ENCODE data around the gene SLC10A7. TPM values are rescaled to one million over a fixed set of nuclear protein-coding genes. Genes with fewer than 3 reads are reported as not detected.

SLC10A7 gene
- total RNA-seq, 1 donor from 2014 or later, result 23.5 TPM

GRCh38 chr4:146486565-146486964 lies 35.2 kb downstream of the SLC10A7 start:
- ATAC-seq (no peak), DNase-seq (no peak)
- no peaks in the 10 kb centered on the region for H3K36me3 ChIP-seq
- no peaks in the 10 kb centered on the region for H3K27me3 ChIP-seq (ENCODE audit: low read depth)
- no peaks in the 10 kb centered on the region for H3K4me1 ChIP-seq
- H3K27ac ChIP-seq, result no peak overlapping the region
- peaks cover 23% of the 10 kb centered on the region for H3K9me3 ChIP-seq
- TF ChIP-seq, protein P1, sequence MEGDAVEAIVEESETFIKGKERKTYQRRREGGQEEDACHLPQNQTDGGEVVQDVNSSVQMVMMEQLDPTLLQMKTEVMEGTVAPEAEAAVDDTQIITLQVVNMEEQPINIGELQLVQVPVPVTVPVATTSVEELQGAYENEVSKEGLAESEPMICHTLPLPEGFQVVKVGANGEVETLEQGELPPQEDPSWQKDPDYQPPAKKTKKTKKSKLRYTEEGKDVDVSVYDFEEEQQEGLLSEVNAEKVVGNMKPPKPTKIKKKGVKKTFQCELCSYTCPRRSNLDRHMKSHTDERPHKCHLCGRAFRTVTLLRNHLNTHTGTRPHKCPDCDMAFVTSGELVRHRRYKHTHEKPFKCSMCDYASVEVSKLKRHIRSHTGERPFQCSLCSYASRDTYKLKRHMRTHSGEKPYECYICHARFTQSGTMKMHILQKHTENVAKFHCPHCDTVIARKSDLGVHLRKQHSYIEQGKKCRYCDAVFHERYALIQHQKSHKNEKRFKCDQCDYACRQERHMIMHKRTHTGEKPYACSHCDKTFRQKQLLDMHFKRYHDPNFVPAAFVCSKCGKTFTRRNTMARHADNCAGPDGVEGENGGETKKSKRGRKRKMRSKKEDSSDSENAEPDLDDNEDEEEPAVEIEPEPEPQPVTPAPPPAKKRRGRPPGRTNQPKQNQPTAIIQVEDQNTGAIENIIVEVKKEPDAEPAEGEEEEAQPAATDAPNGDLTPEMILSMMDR (IDR thresholded peaks at IDR 0.05), result no peak
- intact Hi-C loops (cut with DNase I), result no loop called here
- H3K4me3 ChIP-seq, result no peak overlapping the region

GRCh38 chr4:146485968-146486367 lies 35.8 kb downstream of the SLC10A7 start:
- intact Hi-C loops (cut with DNase I), result no loop called here
- DNase-seq (no peak), ATAC-seq (no peak)
- Histone ChIP-seq H3K27ac (no peak overlapping the region), H3K36me3 (no peaks in the 10 kb centered on the region), H3K9me3 (peaks cover 23% of the 10 kb centered on the region), H3K4me1 (no peaks in the 10 kb centered on the region), H3K27me3 (ENCODE audit: low read depth) (no peaks in the 10 kb centered on the region), H3K4me3 (no peak overlapping the region)
- TF ChIP-seq, protein P1 (IDR thresholded peaks at IDR 0.05), result no peak

DNA sequence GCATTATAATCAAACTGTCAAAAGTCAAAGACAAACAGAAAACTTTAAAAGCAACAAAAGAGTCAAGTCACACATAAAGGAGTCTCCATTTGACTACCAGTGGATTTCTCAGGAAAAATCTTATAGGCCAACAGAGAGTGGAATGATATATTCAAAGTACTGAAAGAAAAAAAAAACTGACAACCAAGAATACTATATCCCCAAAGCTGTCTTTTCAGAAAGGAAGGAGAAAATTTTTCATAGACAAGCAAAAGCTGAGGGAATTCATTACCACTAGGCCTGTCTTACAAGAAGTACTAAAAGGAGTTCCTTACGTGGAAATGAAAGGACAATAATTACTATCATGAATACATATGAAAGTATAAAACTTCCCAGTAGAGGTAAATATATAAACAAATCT lies 39.0 kb downstream of the SLC10A7 start:
- ATAC-seq, result no peak
- intact Hi-C loops (cut with DNase I), result no loop called here
- Histone ChIP-seq H3K36me3 (no peaks in the 10 kb centered on the region), H3K9me3 (peaks cover 23% of the 10 kb centered on the region), H3K27ac (no peak overlapping the region), H3K4me1 (no peaks in the 10 kb centered on the region), H3K4me3 (no peak overlapping the region), H3K27me3 (ENCODE audit: low read depth) (no peaks in the 10 kb centered on the region)
- TF ChIP-seq, protein P1 (IDR thresholded peaks at IDR 0.05), result no peak
- DNase-seq, result no peak

DNA sequence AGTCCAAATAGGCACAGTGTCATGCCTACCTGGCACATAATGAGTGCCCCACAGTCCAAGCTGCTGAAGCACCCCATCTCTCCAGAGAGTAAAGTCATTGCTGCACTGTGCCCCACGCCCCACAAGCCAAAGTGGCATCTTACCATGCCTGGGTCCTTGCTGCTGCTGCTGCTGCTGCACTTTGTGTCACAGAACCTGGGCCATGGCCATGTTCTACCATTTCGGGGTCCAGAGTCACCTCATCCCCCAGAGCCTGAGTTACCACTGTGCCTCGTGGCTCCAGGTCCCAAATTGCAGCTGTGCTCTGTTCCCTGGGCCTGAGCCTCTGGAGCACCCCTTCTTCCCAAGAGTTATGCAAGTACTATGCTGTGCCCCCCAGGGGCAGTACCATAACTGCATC lies 40.5 kb downstream of the SLC10A7 start:
- no peak for ATAC-seq
- Histone ChIP-seq H3K9me3 (peaks cover 23% of the 10 kb centered on the region), H3K4me1 (no peaks in the 10 kb centered on the region)

DNA sequence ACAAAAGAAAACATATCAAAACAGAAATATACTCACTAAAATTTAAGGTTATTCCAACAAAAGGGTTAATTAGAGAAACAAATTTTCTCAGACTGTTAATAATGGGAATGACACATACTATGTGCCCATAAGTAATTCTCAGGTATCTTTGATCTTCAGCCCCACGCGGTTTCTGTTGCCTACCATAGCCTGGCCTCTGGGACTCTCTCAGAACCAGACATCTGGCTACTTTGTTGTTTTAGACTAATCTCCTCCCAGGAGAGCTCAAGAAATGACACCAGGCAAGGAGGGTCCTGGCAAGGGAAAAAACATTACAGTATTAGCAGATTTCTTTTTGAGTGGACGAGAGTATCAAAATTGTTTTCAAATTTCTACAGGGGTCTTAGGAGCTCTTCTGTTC lies 43.7 kb downstream of the SLC10A7 start:
- Histone ChIP-seq H3K9me3 (peaks cover 12% of the 10 kb centered on the region), H3K27ac (no peak overlapping the region), H3K4me3 (no peak overlapping the region), H3K4me1 (no peaks in the 10 kb centered on the region), H3K36me3 (no peaks in the 10 kb centered on the region), H3K27me3 (ENCODE audit: low read depth) (no peaks in the 10 kb centered on the region)
- DNase-seq (no peak), ATAC-seq (no peak)
- TF ChIP-seq, protein P1 (IDR thresholded peaks at IDR 0.05), result no peak
- intact Hi-C loops (cut with DNase I), result no loop called here

More for the DNA sequence above, 40.5 kb downstream of the SLC10A7 start:
- DNase-seq, result no peak
- Histone ChIP-seq H3K27ac (no peak overlapping the region), H3K27me3 (ENCODE audit: low read depth) (no peaks in the 10 kb centered on the region), H3K4me3 (no peak overlapping the region), H3K36me3 (no peaks in the 10 kb centered on the region)
- TF ChIP-seq, protein P1 (IDR thresholded peaks at IDR 0.05), result no peak
- intact Hi-C loops (cut with DNase I), result no loop called here

DNA sequence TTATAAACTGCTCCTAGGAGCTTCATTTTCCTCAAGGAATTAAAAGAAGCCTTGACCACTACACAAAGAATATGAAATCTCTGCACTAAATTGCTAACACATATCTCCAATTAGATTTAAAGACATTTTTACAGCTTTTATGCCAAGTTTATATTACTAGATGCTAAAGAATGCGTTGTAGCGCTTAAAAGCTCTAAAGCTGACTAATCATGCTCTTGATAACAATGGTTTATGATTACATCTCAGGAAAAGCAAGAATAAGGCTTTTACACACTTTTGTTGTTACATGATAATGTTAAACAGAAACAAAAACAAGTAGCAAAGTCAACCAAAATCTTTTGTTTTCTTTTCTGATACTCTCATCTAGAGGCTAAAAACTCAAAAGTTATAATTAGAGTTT lies 44.7 kb downstream of the SLC10A7 start:
- Histone ChIP-seq H3K4me1 (no peaks in the 10 kb centered on the region), H3K36me3 (no peaks in the 10 kb centered on the region), H3K9me3 (peaks cover 2% of the 10 kb centered on the region), H3K27me3 (ENCODE audit: low read depth) (no peaks in the 10 kb centered on the region), H3K4me3 (no peak overlapping the region), H3K27ac (no peak overlapping the region)
- DNase-seq (no peak), ATAC-seq (no peak)
- intact Hi-C loops (cut with DNase I), result no loop called here
- TF ChIP-seq, protein P1 (IDR thresholded peaks at IDR 0.05), result no peak
